HEK293 (cell line): ENCODE measurements around the gene FASTKD3.

Experiments
- SETDB1 ChIP-seq: IDR thresholded peaks from one replicate; pipeline ENCODE4 v1.6.1; 2017; ENCODE audit warnings: mild to moderate bottlenecking, low read length, moderate library complexity, mixed read lengths; ENCODE audit not compliant: insufficient read length
- TCF7L2 ChIP-seq: IDR thresholded peaks from 2 replicates; pipeline ENCODE4 v1.6.1; 2011; ENCODE audit warnings: low read depth, mild to moderate bottlenecking, inconsistent platforms, low read length, moderate library complexity, borderline replicate concordance
- ZNF398 ChIP-seq: fragments of 450-650 bp; formaldehyde crosslinking; IDR thresholded peaks from 2 replicates; pipeline ENCODE4 v1.5.1; 2017; ENCODE audit warnings: missing biosample characterization, missing genetic modification characterization
- ZNF776 ChIP-seq: fragments of 450-650 bp; formaldehyde crosslinking; IDR thresholded peaks from 2 replicates; pipeline ENCODE4 v1.5.0; 2017; ENCODE audit warnings: missing biosample characterization, missing genetic modification characterization, borderline replicate concordance

- TF ChIP-seq ZNF776 (no peak), TCF7L2 (no peak), SETDB1 (no peak), ZNF398 (tag by site-specific recombination) (no peak)
Measured at GRCh38 chr5:7894860-7895259, 26.0 kb upstream of the FASTKD3 start.
